ENCODE measurements around the gene SH3GL2.

DNA sequence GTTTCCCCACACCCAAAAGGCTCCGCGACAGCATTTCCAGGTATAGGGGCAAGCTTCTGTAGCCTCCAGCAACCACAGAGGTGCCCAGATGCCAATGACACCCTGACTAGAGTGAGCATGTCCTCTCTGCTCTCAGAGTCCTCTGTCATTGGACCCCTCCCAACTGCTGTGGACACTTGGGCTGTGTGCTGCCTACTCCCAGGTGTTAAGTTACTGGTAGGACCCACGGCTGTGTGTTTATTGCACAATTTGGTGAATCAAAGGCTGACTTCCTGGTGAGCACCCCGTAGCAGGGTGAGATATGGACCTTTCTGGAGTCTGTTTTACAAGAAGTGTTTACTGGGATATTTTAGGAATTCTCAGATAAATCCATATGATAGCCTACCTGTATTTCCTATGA, 36.0 kb downstream of the SH3GL2 start:
- TF ChIP-seq, protein P1, sequence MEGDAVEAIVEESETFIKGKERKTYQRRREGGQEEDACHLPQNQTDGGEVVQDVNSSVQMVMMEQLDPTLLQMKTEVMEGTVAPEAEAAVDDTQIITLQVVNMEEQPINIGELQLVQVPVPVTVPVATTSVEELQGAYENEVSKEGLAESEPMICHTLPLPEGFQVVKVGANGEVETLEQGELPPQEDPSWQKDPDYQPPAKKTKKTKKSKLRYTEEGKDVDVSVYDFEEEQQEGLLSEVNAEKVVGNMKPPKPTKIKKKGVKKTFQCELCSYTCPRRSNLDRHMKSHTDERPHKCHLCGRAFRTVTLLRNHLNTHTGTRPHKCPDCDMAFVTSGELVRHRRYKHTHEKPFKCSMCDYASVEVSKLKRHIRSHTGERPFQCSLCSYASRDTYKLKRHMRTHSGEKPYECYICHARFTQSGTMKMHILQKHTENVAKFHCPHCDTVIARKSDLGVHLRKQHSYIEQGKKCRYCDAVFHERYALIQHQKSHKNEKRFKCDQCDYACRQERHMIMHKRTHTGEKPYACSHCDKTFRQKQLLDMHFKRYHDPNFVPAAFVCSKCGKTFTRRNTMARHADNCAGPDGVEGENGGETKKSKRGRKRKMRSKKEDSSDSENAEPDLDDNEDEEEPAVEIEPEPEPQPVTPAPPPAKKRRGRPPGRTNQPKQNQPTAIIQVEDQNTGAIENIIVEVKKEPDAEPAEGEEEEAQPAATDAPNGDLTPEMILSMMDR (conservative IDR thresholded peaks at IDR 0.05; ENCODE audit: low read length): no peak
- TF ChIP-seq EZH2phosphoT487 (IDR thresholded peaks at IDR 0.05; ENCODE audit: borderline replicate concordance): no peak
